K562 (cell line): ENCODE data around the gene RASGEF1C. TPM values are rescaled to one million over a fixed set of nuclear protein-coding genes. Genes with fewer than 3 reads are reported as not detected.
A peak's percentile ranks its signal among the peaks of the same experiment; 100 is the strongest.

ENCODE experiments used
- ATAC-seq: fragments of 200-7000 bp; cut with Tn5 transposase; 3 replicates; pipeline ENCODE4 v1.9.1; 2020; ENCODE audit warnings: moderate library complexity
- BruUV-seq: library from RNA; stranded (reverse); fragments of 400-500 nt; replicated peaks from 2 replicates; lab custom pipeline; 2021; lab: Mats Ljungman, UMichigan
- CTCF ChIA-PET: fragments of 300-600 bp; formaldehyde crosslinking; extraction: SDS; loops from one replicate; lab custom pipeline; 2021; ENCODE audit warnings: low intra/inter-chr PET ratio; lab: Yijun Ruan, JAX
- POLR2A ChIA-PET: fragments of 300-600, 350-650 bp; sonication (Branson Sonifier 250); formaldehyde crosslinking; extraction: SDS; loops from one replicate; lab custom pipeline; 2021; ENCODE audit warnings: antibody characterized with exemption, inconsistent platforms; lab: Yijun Ruan, JAX
- DNase-seq, 4 experiments: peaks; one replicate each; pipeline versions ENCODE4 v3.0.0 to v3.0.0-alpha.2; 2011 to 2018; ENCODE audit warnings: low spot score in 3 of 4, mixed read lengths in 3 of 4; ENCODE audit errors: extremely low read depth in 1 of 4
- FAIRE-seq: peaks from 2 replicates; lab custom pipeline; 2011; peaks lifted over from hg19 to GRCh38; lab: Jason Lieb, UNC
- H2AFZ ChIP-seq: 2 replicates; pipeline ENCODE4 v1.6.0; 2011; ENCODE audit warnings: low read depth, low read length, control low read depth, inconsistent platforms
- H3K27ac ChIP-seq: fragments of 200-600 bp; 3 replicates; pipeline ENCODE4 v1.8.0; 2011; ENCODE audit warnings: low read depth, mild to moderate bottlenecking, control low read depth, inconsistent platforms, low read length, moderate library complexity, mixed read lengths; ENCODE audit errors: extremely low read depth
- H3K27me3 ChIP-seq, 2 experiments: fragments of 300-600 bp in 1 of 2; 2 replicates in 1 of 2; 3 replicates in 1 of 2; pipeline versions ENCODE4 v1.6.0 to v1.8.0; 2011; ENCODE audit warnings: inconsistent platforms in 2 of 2, low read length in 2 of 2, mild to moderate bottlenecking in 1 of 2, mixed read lengths in 1 of 2, moderate library complexity in 1 of 2; ENCODE audit not compliant: control insufficient read depth in 2 of 2, insufficient read depth in 2 of 2
- H3K36me3 ChIP-seq: fragments of 300-600 bp; 3 replicates; pipeline ENCODE4 v1.8.0; 2011; ENCODE audit warnings: mild to moderate bottlenecking, low read length, inconsistent platforms; ENCODE audit not compliant: control insufficient read depth, insufficient read depth
- H3K4me1 ChIP-seq, 2 experiments: fragments of 200-600 bp in 1 of 2; replicated peaks in 1 of 2; 2 replicates in 1 of 2; 3 replicates in 1 of 2; pipeline versions ENCODE4 v1.5.1 to v1.8.0; 2011; ENCODE audit warnings: inconsistent platforms in 2 of 2, low read length in 2 of 2, mild to moderate bottlenecking in 1 of 2, mixed read lengths in 1 of 2, moderate library complexity in 1 of 2; ENCODE audit not compliant: control insufficient read depth in 2 of 2, insufficient read depth in 2 of 2
- H3K4me2 ChIP-seq: 2 replicates; pipeline ENCODE4 v1.6.1; 2011; ENCODE audit warnings: low read length, control low read depth, inconsistent platforms, mixed read lengths; ENCODE audit not compliant: insufficient read depth
- H3K4me3 ChIP-seq: fragments of 200-600 bp; sonication (generic), shearing (Covaris generic); 2 replicates; pipeline ENCODE4 v1.5.1; 2016; ENCODE audit warnings: control low read depth, inconsistent platforms
- H3K79me2 ChIP-seq: fragments of 200-600 bp; 3 replicates; pipeline ENCODE4 v1.8.0; 2011; ENCODE audit warnings: low read length, inconsistent platforms; ENCODE audit not compliant: control insufficient read depth, insufficient read depth
- H3K9ac ChIP-seq, 2 experiments: 2 replicates each; pipeline versions ENCODE4 v1.6.0 to v1.6.1; 2011; ENCODE audit warnings: low read depth in 2 of 2, low read length in 2 of 2, control low read depth in 1 of 2, inconsistent platforms in 1 of 2, mild to moderate bottlenecking in 1 of 2, mixed read lengths in 1 of 2; ENCODE audit not compliant: insufficient read depth in 1 of 2
- H3K9me1 ChIP-seq: one replicate; pipeline ENCODE4 v1.6.0; 2011; ENCODE audit warnings: inconsistent platforms, mild to moderate bottlenecking, low read length, moderate library complexity; ENCODE audit not compliant: control insufficient read depth, insufficient read depth
- H3K9me3 ChIP-seq: replicated peaks from 2 replicates; pipeline ENCODE4 v1.5.1; 2011; ENCODE audit warnings: low read depth, low read length, inconsistent platforms; ENCODE audit not compliant: control insufficient read depth, insufficient read depth
- H4K20me1 ChIP-seq: replicated peaks from 2 replicates; pipeline ENCODE4 v1.6.1; 2011; ENCODE audit warnings: low read length, inconsistent platforms, mixed read lengths; ENCODE audit not compliant: control insufficient read depth, insufficient read depth
- C11orf30 ChIP-seq: fragments of 450-650 bp; IDR thresholded peaks from 2 replicates; pipeline ENCODE4 v1.6.1; 2016; ENCODE audit warnings: low read depth, mild to moderate bottlenecking
- CAMTA2 ChIP-seq: fragments of 250-450 bp; sonication (Bioruptor Pico); conservative IDR thresholded peaks from 2 replicates; pipeline ENCODE4 v1.5.1; 2022
- CREB3 ChIP-seq: fragments of 450-650 bp; conservative IDR thresholded peaks from 2 replicates; pipeline ENCODE4 v1.6.1; 2016; ENCODE audit warnings: missing genetic modification characterization, low read depth, mild to moderate bottlenecking, missing compliant biosample characterization, moderate library complexity
- DPF2 ChIP-seq: fragments of 450-650 bp; IDR thresholded peaks from 2 replicates; pipeline ENCODE4 v1.6.1; 2016
- ILK ChIP-seq: fragments of 450-650 bp; IDR thresholded peaks from 2 replicates; pipeline ENCODE4 v1.6.1; 2016; ENCODE audit warnings: missing genetic modification characterization, low read depth, mild to moderate bottlenecking, missing compliant biosample characterization, moderate library complexity, borderline replicate concordance
- JUN ChIP-seq, 2 experiments: sonication (generic) in 1 of 2; formaldehyde crosslinking in 1 of 2; IDR thresholded peaks; 2 replicates each; pipeline versions ENCODE4 v1.6.1 to v1.8.0; 2012 to 2022; ENCODE audit warnings: borderline replicate concordance in 2 of 2, mild to moderate bottlenecking in 2 of 2, improper control_type of control experiment in 1 of 2, low read depth in 1 of 2, low read length in 1 of 2, missing genetic modification reagents in 1 of 2
- KDM1A ChIP-seq, 2 experiments: fragments of 450-650 bp; IDR thresholded peaks; 2 replicates each; pipeline ENCODE4 v1.6.1; 2016; ENCODE audit warnings: mild to moderate bottlenecking in 2 of 2
- NFE2 ChIP-seq: IDR thresholded peaks from 2 replicates; pipeline ENCODE4 v1.6.1; 2014; ENCODE audit warnings: antibody characterized with exemption, low read depth
- PCBP1 ChIP-seq: fragments of 200-400 bp; formaldehyde crosslinking; IDR thresholded peaks from 2 replicates; pipeline ENCODE4 v1.6.1; 2018; ENCODE audit warnings: mild to moderate bottlenecking, low read depth, low read length; ENCODE audit not compliant: poor library complexity, severe bottlenecking
- RAD51 ChIP-seq: fragments of 450-650 bp; IDR thresholded peaks from 2 replicates; pipeline ENCODE4 v1.7.1; 2016; ENCODE audit warnings: low read depth, mild to moderate bottlenecking, borderline replicate concordance
- RBM25 ChIP-seq: fragments of 200-400 bp; formaldehyde crosslinking; IDR thresholded peaks from 2 replicates; pipeline ENCODE4 v1.6.1; 2018; ENCODE audit warnings: low read length, low read depth, moderate library complexity; ENCODE audit not compliant: severe bottlenecking
- RCOR1 ChIP-seq, 2 experiments: IDR thresholded peaks; 2 replicates each; pipeline ENCODE4 v1.6.1; 2012; ENCODE audit warnings: low read depth in 2 of 2, low read length in 2 of 2, borderline replicate concordance in 1 of 2, improper control_type of control experiment in 1 of 2
- SMARCA4 ChIP-seq: fragments of 450-650 bp; IDR thresholded peaks from 2 replicates; pipeline ENCODE4 v1.6.1; 2016
- WGBS: fragments of 100-300 bp; shearing (Covaris generic); methylation state at CpG from one replicate; pipeline ENCODE4 v1.1.6; 2016; ENCODE audit warnings: low coverage, mixed read lengths; ENCODE audit not compliant: insufficient coverage; ENCODE audit errors: missing lambda C conversion rate; 5-methylcytosine and 5-hydroxymethylcytosine counted together
- in situ Hi-C: fragments of 300-500 bp; cut with MboI; formaldehyde crosslinking; loops from 4 replicates; pipeline ENCODE4 v1.15.0; 2018; ENCODE audit warnings: inconsistent platforms, mixed read lengths
- intact Hi-C: fragments of 100-400 bp; cut with micrococcal nuclease; formaldehyde crosslinking; loops from 2 replicates; pipeline ENCODE4 v1.14.2; 2022
- polyA plus RNA-seq, 8 experiments: library from polyadenylated mRNA; depleted of rRNA in 4 of 8; stranded (reverse) in 5 of 8; unstranded in 3 of 8; fragments of >200 nt; fragmentation: Nextera tagmentation in 2 of 8; fragmentation: Illumina TruSeq in 1 of 8; extraction: Ambion mirVana in 2 of 8; extraction: Trizol in 1 of 8; gene quantifications; 2 replicates each; pipeline versions ENCODE4 v1.2.1 to v1.2.3, GENCODE V29; 2011 to 2014; ENCODE audit warnings: inconsistent platforms in 1 of 8, missing spikeins in 1 of 8
- total RNA-seq, 7 experiments: library from RNA; depleted of rRNA in 6 of 7; stranded (reverse); fragments of >200 nt in 6 of 7; fragmentation: Illumina TruSeq in 2 of 7; extraction: Trizol in 2 of 7; gene quantifications; 2 replicates each; pipeline versions ENCODE4 v1.2.1 to v1.2.3, GENCODE V29; 2011 to 2021; ENCODE audit warnings: low replicate concordance in 1 of 7

RASGEF1C gene
- total and polyA plus RNA-seq, 9 of the 15 experiments (the other 6 are each of a cell fraction or from before 2014, with no cell fraction given), result 0.04 to 1.1 (median 0.21) TPM; not detected in 4

- 0 out of 2 replicates have a peak, but pooled peaks have one; percentile 28 for TF ChIP-seq SMARCA4
- peak; percentile 49; the same call in 1 of the 2 replicates for TF ChIP-seq JUN (IDR thresholded peaks at IDR 0.05; ENCODE audit: borderline replicate concordance, low read depth, low read length)
- TF ChIP-seq JUN (CRISPR knock-in tag; IDR thresholded peaks at IDR 0.05; ENCODE audit: borderline replicate concordance), result no peak
- TF ChIP-seq RBM25, result no peak
- no peak for TF ChIP-seq CAMTA2
Observed at GRCh38 chr5:180103487-180104167, 105.4 kb downstream of the RASGEF1C start (continued).

- in situ Hi-C loops (no loop called here), intact Hi-C loops (no loop called here)
- Histone ChIP-seq H4K20me1 (no peaks in the 10 kb centered on the region), H3K79me2 (no peaks in the 10 kb centered on the region), H3K4me1 (peaks cover 0 to 19% of the 10 kb centered on the region in 2 experiments; a peak in 3 of 5 replicates), H3K4me2 (no peak overlapping the region), H3K27me3 (no peaks in the 10 kb centered on the region), H3K9ac (no peak overlapping the region), H2AFZ (no peak overlapping the region), H3K9me3 (no peaks in the 10 kb centered on the region; the same call in 1 of the 2 replicates), H3K27ac (no peak overlapping the region), H3K36me3 (no peaks in the 10 kb centered on the region), H3K4me3 (no peak overlapping the region), H3K9me1 (no peaks in the 10 kb centered on the region)
- WGBS, result 18% methylated on average over 9 of the region's 9 CpGs
- TF ChIP-seq C11orf30, result peak; percentile 24; the same call in 1 of the 2 replicates
- TF ChIP-seq RAD51, result no peak
- 0 out of 4 replicates have a peak, but pooled peaks have one; percentile 18 to 42 for TF ChIP-seq KDM1A (IDR thresholded peaks at IDR 0.05)
- no peak for TF ChIP-seq ILK
- TF ChIP-seq CREB3 (tag), result no peak
- no peak for TF ChIP-seq PCBP1
- peak; percentile 60; the same call in 1 of the 2 replicates for TF ChIP-seq NFE2
- peak in 1 of 2 experiments; percentile 71; a peak in 2 of 4 replicates for TF ChIP-seq RCOR1 (IDR thresholded peaks at IDR 0.05; ENCODE audit: borderline replicate concordance in 1 of 2, low read depth in 2 of 2, low read length in 2 of 2)
- TF ChIP-seq DPF2, result peak; percentile 24; the same call in 1 of the 2 replicates
- CTCF ChIA-PET, result no interaction called here
- POLR2A ChIA-PET, result no interaction called here
- no TSS peak for BruUV-seq
- no peak for DNase-seq
- no peak for ATAC-seq
- FAIRE-seq, result no peak
Observed at GRCh38 chr5:180102636-180103035, 106.4 kb downstream of the RASGEF1C start.
